Ovary (tissue), 9 donors: ENCODE measurements around the gene ZNF827. TPM values are rescaled to one million over a fixed set of nuclear protein-coding genes. Genes with fewer than 3 reads are reported as not detected.

Experiments used
- DNase-seq, 5 donors: peaks; one replicate each; pipeline ENCODE4 v3.0.0-alpha.2; 2019 to 2020
- H3K27ac ChIP-seq, 2 donors: fragments of 200-600 bp; one replicate each; pipeline versions ENCODE4 v1.5.1 to v1.8.0; 2019 to 2022
- H3K27me3 ChIP-seq: fragments of 200-600 bp; one replicate; pipeline ENCODE4 v1.8.0; 2022
- H3K36me3 ChIP-seq: fragments of 200-600 bp; sonication (generic); one replicate; pipeline ENCODE4 v1.5.1; 2019
- H3K4me1 ChIP-seq: one replicate; pipeline ENCODE4 v1.8.1; 2013; ENCODE audit warnings: mild to moderate bottlenecking, moderate library complexity; ENCODE audit not compliant: insufficient read depth
- H3K4me3 ChIP-seq: fragments of 200-600 bp; sonication (generic); one replicate; pipeline ENCODE4 v1.5.1; 2017
- H3K9me3 ChIP-seq, 2 donors: fragments of 200-600 bp in 1 of 2; sonication (generic) in 1 of 2; one replicate each; pipeline versions ENCODE4 v1.5.1 to v1.8.1; 2013 to 2019; ENCODE audit warnings: mild to moderate bottlenecking in 1 of 2, moderate library complexity in 1 of 2
- CTCF ChIP-seq, 3 donors: fragments of 450-650 bp in 2 of 3; fragments of 200-600 bp in 1 of 3; IDR thresholded peaks; one replicate each; pipeline versions ENCODE4 v1.5.1 to v1.8.0; 2016 to 2022; ENCODE audit warnings: antibody characterized with exemption in 3 of 3, mild to moderate bottlenecking in 1 of 3
- EP300 ChIP-seq: sonication (generic); formaldehyde crosslinking; IDR thresholded peaks from one replicate; pipeline ENCODE4 v1.6.1; 2017; ENCODE audit warnings: antibody characterized with exemption
- POLR2A ChIP-seq: fragments of 450-650 bp; IDR thresholded peaks from one replicate; pipeline ENCODE4 v1.6.1; 2017; ENCODE audit warnings: antibody characterized with exemption, mild to moderate bottlenecking, moderate library complexity
- WGBS, 3 donors: extraction: QIAGEN DNeasy Blood & Tissue Kit in 1 of 3; methylation state at CpG; one replicate each; pipeline versions ENCODE4 v1.1.5 to v1.1.7; 2013 to 2017; 5-methylcytosine and 5-hydroxymethylcytosine counted together
- intact Hi-C, 4 donors: fragments of 100-400 bp; cut with DNase I; formaldehyde crosslinking; loops; one replicate each; pipeline versions ENCODE4 v1.11.0 to v1.15.1; 2022 to 2023
- polyA plus RNA-seq, 2 donors: library from polyadenylated mRNA; stranded (reverse); fragments of 200-250 nt in 1 of 2; fragments of 350-450 nt in 1 of 2; fragmentation: Illumina TruSeq in 1 of 2; extraction: RNeasy Lipid Tissue Mini Kit (QIAGEN cat#74804) in 1 of 2; gene quantifications; one replicate each; pipeline ENCODE4 v1.2.3, GENCODE V29; 2013 to 2014
- total RNA-seq, 7 donors: library from RNA; depleted of rRNA in 2 of 7; stranded (reverse); fragments of >200 nt in 2 of 7; fragmentation: NEBNext Ultra II Directional in 3 of 7; extraction: Animal tissue kit (Norgen Biotek cat#: 25700) in 3 of 7; gene quantifications; one replicate each; pipeline versions ENCODE4 v1.1.0 to v1.2.4, GENCODE V29; 2016 to 2023
- donor health status: DM: no; HTN: no; CAD: no; lungs with moderate emphysema.
- donor health status: DM: no; HTN: no; CAD: no.
- donor health status: Bipolar disorder and iron deficiency.
- donor health status: DM: yes; HTN: yes; CAD: no.
- donor health status: DM: no; HTN: no; CAD: no.
- donor health status: DM: yes; HTN: yes; CAD: no.

The ZNF827 gene
- total and polyA plus RNA-seq, 9 donors = 7.8 to 36.0 (median 20.0) TPM

- intact Hi-C loops = loop anchor here in 2 of 4 donors (10.0 kb wide), 2 partner anchors 46 to 196 kb away; no protein-coding TSS in a partner anchor
- 78 to 84% (median 80%) methylated on average over 8 of the region's 8 CpGs for WGBS, 3 donors
- Histone ChIP-seq H3K27me3 (no peaks in the 10 kb centered on the region), H3K4me3 (no peak overlapping the region), H3K36me3 (no peaks in the 10 kb centered on the region), H3K27ac (no peak overlapping the region), H3K4me1 (peaks cover 4% of the 10 kb centered on the region), H3K9me3 (no peaks in the 10 kb centered on the region)
- no peak for TF ChIP-seq EP300
- no peak for TF ChIP-seq CTCF (IDR thresholded peaks at IDR 0.05)
- no peak for TF ChIP-seq POLR2A
- DNase-seq = no peak
These were observed 8.0 kb downstream of the ZNF827 start for GRCh38 chr4:145930592-145930991.

GRCh38 chr4:145929415-145930178 lies 9.0 kb downstream of the ZNF827 start:
- Histone ChIP-seq H3K4me3 (no peak overlapping the region), H3K27me3 (no peaks in the 10 kb centered on the region), H3K9me3 (no peaks in the 10 kb centered on the region), H3K4me1 (peaks cover 4% of the 10 kb centered on the region), H3K27ac (no peak overlapping the region), H3K36me3 (no peaks in the 10 kb centered on the region)
- DNase-seq = no peak
- TF ChIP-seq POLR2A = no peak
- no peak for TF ChIP-seq CTCF (IDR thresholded peaks at IDR 0.05)
- no peak for TF ChIP-seq EP300
- intact Hi-C loops = loop anchor here in 2 of 4 donors (10.0 kb wide), 2 partner anchors 45 to 195 kb away; no protein-coding TSS in a partner anchor
- WGBS, 3 donors = 16 to 38% (median 23%) methylated on average over 2 of the region's 2 CpGs

GRCh38 chr4:145928748-145929147 lies 9.9 kb downstream of the ZNF827 start:
- Histone ChIP-seq H3K36me3 (no peaks in the 10 kb centered on the region), H3K9me3 (no peaks in the 10 kb centered on the region), H3K4me3 (no peak overlapping the region), H3K27ac (no peak overlapping the region), H3K27me3 (no peaks in the 10 kb centered on the region), H3K4me1 (peaks cover 4% of the 10 kb centered on the region)
- intact Hi-C loops = no loop called here
- WGBS, 3 donors = 93 to 95% (median 93%) methylated on average over 8 of the region's 8 CpGs
- TF ChIP-seq CTCF (IDR thresholded peaks at IDR 0.05) = no peak
- no peak for TF ChIP-seq POLR2A
- TF ChIP-seq EP300 = no peak
- DNase-seq = no peak

GRCh38 chr4:145927030-145927429 lies 11.6 kb downstream of the ZNF827 start:
- Histone ChIP-seq H3K9me3 (no peaks in the 10 kb centered on the region), H3K27ac (no peak overlapping the region), H3K4me3 (no peak overlapping the region), H3K4me1 (peaks cover 4% of the 10 kb centered on the region), H3K36me3 (no peaks in the 10 kb centered on the region), H3K27me3 (no peaks in the 10 kb centered on the region)
- intact Hi-C loops = no loop called here
- TF ChIP-seq POLR2A (no peak), EP300 (no peak), CTCF (IDR thresholded peaks at IDR 0.05) (no peak)
- no peak for DNase-seq
- 82 to 90% (median 87%) methylated on average over 7 of the region's 7 CpGs for WGBS, 3 donors
